Activated CD8-positive, alpha-beta memory T cell treated with anti-CD3 and anti-CD28 coated beads for 1 hour (primary cell): ENCODE results near the gene PTPRA.

ENCODE experiments used
- DNase-seq, 2 donors: peaks; one replicate each; pipeline ENCODE4 v3.0.0-alpha.2; 2020; ENCODE audit warnings: low read depth in 1 of 2; ENCODE audit errors: extremely low read depth in 1 of 2

Gene PTPRA

DNA sequence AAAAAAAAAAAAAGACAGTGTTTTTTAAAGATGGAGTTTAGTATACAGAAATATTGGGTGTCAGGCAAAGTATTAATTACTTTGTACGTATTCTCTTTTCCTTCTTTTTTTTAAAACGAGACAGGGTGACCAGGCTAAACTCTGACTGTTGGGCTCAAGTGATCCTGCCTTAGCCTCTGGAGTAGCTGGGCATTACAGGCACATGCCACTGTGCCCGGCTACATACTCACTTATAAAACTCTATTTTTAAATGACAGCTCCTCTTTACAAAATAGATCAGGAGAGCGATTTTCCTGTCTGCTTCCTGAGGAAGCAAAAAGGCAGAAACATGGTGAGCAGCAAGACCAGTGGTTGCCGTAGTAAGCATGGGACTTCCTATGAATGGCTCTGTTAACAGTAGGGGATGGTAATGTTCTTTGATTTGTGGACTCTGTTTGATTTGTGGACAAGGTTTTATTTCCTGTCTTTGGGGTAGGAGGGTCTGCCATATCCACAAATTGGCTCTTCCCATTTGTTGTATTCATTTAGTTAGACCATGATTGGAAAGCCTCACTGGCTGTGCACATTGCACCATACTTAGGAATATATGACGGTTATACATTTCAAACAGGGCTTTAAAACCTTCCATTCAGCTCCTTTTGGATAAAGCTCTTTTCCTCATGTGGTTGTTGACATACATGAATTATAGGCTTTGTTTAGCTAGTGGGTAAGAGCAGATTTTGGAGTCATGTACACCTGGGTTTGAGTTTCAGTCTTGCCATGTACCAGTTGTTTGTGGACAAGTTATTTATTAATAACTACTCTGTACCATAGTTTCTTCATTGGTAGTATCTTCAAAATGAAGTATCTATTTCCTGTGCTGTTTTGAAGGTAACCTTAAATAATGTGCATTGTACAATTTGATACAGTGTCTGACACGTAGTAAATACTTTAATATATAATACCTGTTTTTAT, 45.1 kb downstream of the PTPRA start:
- DNase-seq: no peak

GRCh38 chr20:2919518-2920245, 46.4 kb downstream of the PTPRA start:
- no peak for DNase-seq

- DNase-seq: no peak
Observed at GRCh38 chr20:2920473-2920872, 47.2 kb downstream of the PTPRA start.

DNA sequence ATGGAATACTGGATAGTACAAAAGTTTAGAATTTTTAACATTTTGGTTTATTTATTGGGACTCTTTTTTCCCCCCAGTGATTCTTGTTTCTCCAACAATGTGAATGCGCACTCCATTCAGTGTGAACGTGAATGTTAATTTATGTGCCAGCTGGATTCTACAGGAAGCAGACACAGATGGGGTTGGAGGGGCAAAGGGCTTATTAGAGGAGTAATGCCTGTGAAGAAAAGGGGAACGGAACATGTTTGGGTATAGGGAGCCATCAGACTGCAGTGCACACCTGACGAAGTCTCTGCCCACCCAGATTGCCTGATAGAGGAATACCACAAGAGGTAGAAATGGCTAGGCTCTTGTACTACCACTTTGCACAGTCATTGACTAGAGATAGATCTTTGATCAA, 48.2 kb downstream of the PTPRA start:
- DNase-seq: no peak

GRCh38 chr20:2922957-2923356, 49.7 kb downstream of the PTPRA start:
- no peak for DNase-seq

GRCh38 chr20:2930538-2930937, 57.3 kb downstream of the PTPRA start:
- no peak for DNase-seq

DNA sequence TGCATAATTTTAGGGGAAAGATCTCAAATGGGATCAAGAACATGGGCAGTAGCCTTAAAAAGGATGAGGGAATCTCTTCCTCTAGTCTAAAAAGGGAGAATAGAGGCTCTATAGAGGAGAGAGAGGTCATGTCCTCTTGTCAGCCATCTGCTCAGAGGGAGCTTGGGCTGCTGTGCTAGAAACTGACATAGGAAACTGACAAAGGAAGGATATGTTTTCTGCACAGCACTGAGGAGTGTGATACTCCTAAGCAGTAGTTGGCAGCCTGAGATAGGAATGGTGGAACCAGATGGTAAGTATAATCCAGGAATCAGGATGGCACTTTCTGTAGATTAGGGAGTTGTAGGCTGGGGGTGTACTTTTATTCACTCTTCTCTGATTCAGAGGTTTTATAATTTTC, 59.2 kb downstream of the PTPRA start:
- DNase-seq: no peak

GRCh38 chr20:2937902-2938301, 64.6 kb downstream of the PTPRA start:
- no peak for DNase-seq

DNA sequence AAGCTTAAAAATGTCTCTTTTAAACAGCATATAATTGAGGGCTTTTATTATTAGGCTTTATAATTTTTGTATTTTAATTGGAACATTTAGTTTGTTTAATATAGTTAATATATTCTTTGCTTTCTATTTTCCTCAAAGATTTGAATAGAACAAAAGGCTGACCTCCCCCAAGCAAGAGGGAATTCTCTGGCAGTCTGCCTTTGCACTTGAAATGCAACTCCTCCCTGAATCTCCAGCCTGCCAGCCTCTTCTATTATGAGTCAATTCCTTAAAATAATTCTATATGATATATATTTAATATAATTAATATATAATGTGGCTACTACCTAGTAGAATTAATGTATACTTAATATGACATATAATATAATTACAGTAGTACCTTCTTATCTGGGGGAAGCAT, 69.2 kb downstream of the PTPRA start:
- DNase-seq: no peak

DNA sequence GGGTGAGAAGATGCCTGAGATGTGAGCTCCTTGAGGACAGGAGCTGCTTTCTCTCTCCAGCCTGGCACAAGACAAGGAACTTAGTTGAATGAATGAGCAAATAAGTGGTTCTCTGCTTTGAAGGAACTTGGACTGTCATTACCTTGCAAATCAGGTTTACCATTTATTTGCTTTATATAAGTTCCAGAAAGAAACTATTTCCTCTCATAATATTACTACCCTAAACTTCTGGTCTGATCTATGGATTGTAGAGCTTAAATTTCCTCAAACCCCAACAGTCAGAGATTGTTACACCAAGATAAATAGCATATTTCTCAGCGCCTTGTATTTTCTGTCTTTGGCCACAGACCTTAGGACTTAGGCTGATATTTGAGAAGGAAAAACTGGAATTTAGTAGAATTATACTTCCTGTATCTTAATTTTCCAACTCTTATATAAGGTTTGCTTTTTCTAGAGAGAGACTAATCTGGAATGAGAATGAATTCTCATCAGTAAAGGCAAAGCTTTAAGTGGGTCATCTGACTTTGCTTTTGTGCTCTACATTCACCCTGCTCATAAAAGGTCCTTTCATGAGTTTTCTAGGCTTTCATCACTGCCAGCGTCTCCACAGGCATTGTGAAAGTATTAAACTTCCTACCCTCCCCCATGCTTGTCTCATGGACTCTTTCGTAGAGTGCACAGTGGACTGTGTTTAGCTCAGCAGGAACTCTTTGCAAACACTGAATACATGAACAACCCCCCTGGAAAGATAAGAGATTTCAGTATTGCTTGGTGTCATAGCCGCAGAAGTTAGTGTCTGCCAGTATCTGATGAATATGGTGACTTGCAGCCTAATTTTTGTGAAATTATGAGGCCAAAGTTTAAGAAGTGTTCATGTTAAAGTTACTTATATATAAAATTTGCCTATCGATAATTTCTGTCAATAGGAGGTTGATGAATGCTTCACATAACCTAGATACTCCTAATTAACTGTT, 74.0 kb downstream of the PTPRA start:
- no peak for DNase-seq

DNA sequence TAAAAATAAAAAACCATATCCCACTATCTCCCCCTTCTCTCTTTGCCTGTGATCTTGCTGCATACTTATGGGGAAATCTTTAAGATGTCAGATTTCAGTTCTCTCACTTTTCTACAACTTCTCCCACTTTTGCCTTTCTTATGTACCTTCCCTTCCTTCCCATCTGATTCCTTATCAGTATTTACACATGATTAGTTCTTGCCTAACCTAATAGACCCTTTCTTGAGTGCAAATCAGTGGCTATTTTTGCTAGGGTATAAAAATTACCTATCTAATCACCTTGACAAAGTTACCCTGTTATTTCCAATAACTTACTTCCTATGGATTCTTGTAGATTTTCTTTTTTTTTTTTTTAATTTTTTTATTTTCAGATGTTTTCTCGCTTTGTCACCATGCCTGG, 75.7 kb downstream of the PTPRA start:
- DNase-seq: no peak

DNA sequence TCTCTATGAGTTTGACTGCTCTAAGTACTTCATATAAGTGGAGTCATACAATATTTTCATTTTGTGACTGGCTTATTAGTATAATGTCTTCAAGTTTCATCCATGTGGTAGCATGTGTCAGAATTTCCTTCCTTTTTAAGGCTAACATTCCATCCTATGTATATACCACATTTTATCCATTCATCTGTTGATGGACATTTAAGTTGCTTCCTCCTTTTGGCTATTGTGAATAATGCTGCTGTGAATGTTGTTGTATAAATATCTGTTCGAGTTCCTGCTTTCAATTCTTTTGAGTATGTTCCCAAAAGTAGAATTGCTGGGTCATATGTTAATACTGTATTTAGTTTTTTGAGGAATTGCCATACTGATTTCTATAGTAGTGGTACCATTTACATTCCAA, 79.5 kb downstream of the PTPRA start:
- no peak for DNase-seq

GRCh38 chr20:2955257-2955970, 82.1 kb downstream of the PTPRA start:
- DNase-seq: no peak

- DNase-seq: no peak
Observed at GRCh38 chr20:2956480-2956879, 83.2 kb downstream of the PTPRA start.

- DNase-seq: no peak
Observed at GRCh38 chr20:2967841-2968240, 94.6 kb downstream of the PTPRA start.

DNA sequence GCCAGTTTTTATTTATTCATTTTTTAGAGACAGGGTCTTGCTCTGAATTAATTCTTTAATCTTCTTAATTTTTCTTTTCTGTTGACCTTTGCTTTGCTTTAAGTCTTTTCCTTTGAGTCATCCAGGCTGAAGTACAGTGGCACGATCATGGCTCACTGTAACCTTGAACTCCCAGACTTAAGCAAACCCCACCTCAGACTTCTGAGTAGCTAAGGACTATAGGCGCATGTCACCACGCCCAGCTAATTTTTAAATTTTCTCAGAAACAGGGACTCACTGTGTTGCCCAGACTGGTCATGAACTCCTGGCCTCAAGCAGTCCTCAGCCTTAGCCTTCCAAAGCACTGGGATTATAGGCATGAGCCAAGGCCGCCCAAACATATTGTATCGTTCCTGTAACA, 98.8 kb downstream of the PTPRA start:
- no peak for DNase-seq

- no peak for DNase-seq
Observed at GRCh38 chr20:2973574-2973973, 100.3 kb downstream of the PTPRA start.

- no peak for DNase-seq
Observed at GRCh38 chr20:2978519-2978918, 105.2 kb downstream of the PTPRA start.

- no peak for DNase-seq
Observed at GRCh38 chr20:2981646-2982045, 108.4 kb downstream of the PTPRA start.

DNA sequence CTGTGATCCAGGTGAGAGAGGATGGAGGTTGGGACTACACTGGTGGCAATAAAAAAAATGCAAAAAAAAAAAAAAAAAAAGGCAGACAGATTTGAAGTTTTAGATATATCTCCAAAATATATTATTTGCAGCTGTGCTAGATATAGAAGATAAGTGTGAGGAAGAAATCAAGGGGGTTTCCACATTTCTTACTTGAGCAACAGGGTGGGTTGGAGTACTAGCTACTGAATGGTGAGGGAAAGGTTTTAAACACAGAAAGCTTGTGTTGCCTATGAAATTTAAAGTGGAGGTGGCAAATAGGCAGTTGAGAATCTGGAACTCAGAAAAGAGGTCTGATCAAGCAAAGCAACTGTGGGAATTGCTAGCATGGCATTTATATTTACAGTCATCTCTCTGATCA, 110.2 kb downstream of the PTPRA start:
- no peak for DNase-seq
